ENCODE data around the gene SHISA9. TPM values are rescaled to one million over a fixed set of nuclear protein-coding genes. Genes with fewer than 3 reads are reported as not detected.

SHISA9 gene
- total RNA-seq, 1 donor from 2014 or later = 0.18 TPM

GRCh38 chr16:12976496-12976895 is 75.1 kb downstream of the SHISA9 start:
- no peaks in the 10 kb centered on the region for H3K4me1 Mint-ChIP-seq (ENCODE audit: low read depth)
- no peaks in the 10 kb centered on the region for H3K9me3 Mint-ChIP-seq
- intact Hi-C loops (cut with micrococcal nuclease) = no loop called here
- no peaks in the 10 kb centered on the region for H3K27me3 Mint-ChIP-seq (ENCODE audit: insufficient read depth)
- H3K27ac Mint-ChIP-seq = no peak overlapping the region
- DNase-seq (ENCODE audit: low spot score) = no peak
- H3K4me3 Mint-ChIP-seq = no peak overlapping the region
- no peaks in the 10 kb centered on the region for H3K36me3 Mint-ChIP-seq (ENCODE audit: low read depth)

GRCh38 chr16:12976936-12977335 is 75.5 kb downstream of the SHISA9 start:
- DNase-seq (ENCODE audit: low spot score) = no peak
- intact Hi-C loops (cut with micrococcal nuclease) = no loop called here
- Mint-ChIP-seq H3K4me3 (no peak overlapping the region), H3K27ac (no peak overlapping the region), H3K9me3 (no peaks in the 10 kb centered on the region), H3K36me3 (ENCODE audit: low read depth) (no peaks in the 10 kb centered on the region), H3K4me1 (ENCODE audit: low read depth) (no peaks in the 10 kb centered on the region), H3K27me3 (ENCODE audit: insufficient read depth) (no peaks in the 10 kb centered on the region)

GRCh38 chr16:12985516-12985915 is 84.1 kb downstream of the SHISA9 start:
- Mint-ChIP-seq H3K27me3 (ENCODE audit: insufficient read depth) (no peaks in the 10 kb centered on the region), H3K4me3 (no peak overlapping the region), H3K9me3 (peaks cover 3% of the 10 kb centered on the region), H3K36me3 (ENCODE audit: low read depth) (no peaks in the 10 kb centered on the region), H3K4me1 (ENCODE audit: low read depth) (no peaks in the 10 kb centered on the region), H3K27ac (no peak overlapping the region)
- no peak for DNase-seq (ENCODE audit: low spot score)
- intact Hi-C loops (cut with micrococcal nuclease) = no loop called here

- no peak overlapping the region for H3K4me3 Mint-ChIP-seq
- H3K27me3 Mint-ChIP-seq (ENCODE audit: insufficient read depth) = no peaks in the 10 kb centered on the region
- no peak for DNase-seq (ENCODE audit: low spot score)
Observed at GRCh38 chr16:12988071-12988470, 86.7 kb downstream of the SHISA9 start.

GRCh38 chr16:12992066-12992465 is 90.7 kb downstream of the SHISA9 start:
- Mint-ChIP-seq H3K9me3 (peaks cover under 1% of the 10 kb centered on the region), H3K4me1 (ENCODE audit: low read depth) (no peaks in the 10 kb centered on the region), H3K27ac (no peak overlapping the region), H3K36me3 (ENCODE audit: low read depth) (no peaks in the 10 kb centered on the region), H3K4me3 (no peak overlapping the region), H3K27me3 (ENCODE audit: insufficient read depth) (no peaks in the 10 kb centered on the region)
- DNase-seq (ENCODE audit: low spot score) = no peak
- intact Hi-C loops (cut with micrococcal nuclease) = no loop called here

More at GRCh38 chr16:12988071-12988470, 86.7 kb downstream of the SHISA9 start:
- Mint-ChIP-seq H3K4me1 (ENCODE audit: low read depth) (no peaks in the 10 kb centered on the region), H3K27ac (no peak overlapping the region), H3K36me3 (ENCODE audit: low read depth) (no peaks in the 10 kb centered on the region), H3K9me3 (peaks cover 3% of the 10 kb centered on the region)
- intact Hi-C loops (cut with micrococcal nuclease) = no loop called here

GRCh38 chr16:12994402-12994801 is 93.0 kb downstream of the SHISA9 start:
- no peaks in the 10 kb centered on the region for H3K4me1 Mint-ChIP-seq (ENCODE audit: low read depth)
- no peak overlapping the region for H3K4me3 Mint-ChIP-seq
- H3K27ac Mint-ChIP-seq = no peak overlapping the region
- intact Hi-C loops (cut with micrococcal nuclease) = no loop called here
- H3K9me3 Mint-ChIP-seq = no peaks in the 10 kb centered on the region
- no peak for DNase-seq (ENCODE audit: low spot score)
- H3K27me3 Mint-ChIP-seq (ENCODE audit: insufficient read depth) = no peaks in the 10 kb centered on the region
- H3K36me3 Mint-ChIP-seq (ENCODE audit: low read depth) = no peaks in the 10 kb centered on the region

- H3K36me3 Mint-ChIP-seq (ENCODE audit: low read depth) = no peaks in the 10 kb centered on the region
- intact Hi-C loops (cut with micrococcal nuclease) = no loop called here
- no peaks in the 10 kb centered on the region for H3K27me3 Mint-ChIP-seq (ENCODE audit: insufficient read depth)
- H3K4me3 Mint-ChIP-seq = no peak overlapping the region
- no peak overlapping the region for H3K27ac Mint-ChIP-seq
- H3K4me1 Mint-ChIP-seq (ENCODE audit: low read depth) = no peaks in the 10 kb centered on the region
- no peaks in the 10 kb centered on the region for H3K9me3 Mint-ChIP-seq
- DNase-seq (ENCODE audit: low spot score) = no peak
Observed at GRCh38 chr16:12995721-12996372, 94.4 kb downstream of the SHISA9 start.

GRCh38 chr16:12998361-12999085 is 97.1 kb downstream of the SHISA9 start:
- Mint-ChIP-seq H3K27me3 (ENCODE audit: insufficient read depth) (no peaks in the 10 kb centered on the region), H3K4me1 (ENCODE audit: low read depth) (no peaks in the 10 kb centered on the region), H3K9me3 (no peaks in the 10 kb centered on the region), H3K4me3 (no peak overlapping the region), H3K36me3 (ENCODE audit: low read depth) (no peaks in the 10 kb centered on the region), H3K27ac (no peak overlapping the region)
- intact Hi-C loops (cut with micrococcal nuclease) = no loop called here
- no peak for DNase-seq (ENCODE audit: low spot score)

GRCh38 chr16:12999368-12999767 is 98.0 kb downstream of the SHISA9 start:
- Mint-ChIP-seq H3K27ac (no peak overlapping the region), H3K4me1 (ENCODE audit: low read depth) (no peaks in the 10 kb centered on the region), H3K4me3 (no peak overlapping the region), H3K36me3 (ENCODE audit: low read depth) (no peaks in the 10 kb centered on the region), H3K27me3 (ENCODE audit: insufficient read depth) (no peaks in the 10 kb centered on the region), H3K9me3 (no peaks in the 10 kb centered on the region)
- intact Hi-C loops (cut with micrococcal nuclease) = no loop called here
- DNase-seq (ENCODE audit: low spot score) = no peak

- H3K27ac Mint-ChIP-seq = no peak overlapping the region
- DNase-seq (ENCODE audit: low spot score) = no peak
- no peak overlapping the region for H3K4me3 Mint-ChIP-seq
- no peaks in the 10 kb centered on the region for H3K36me3 Mint-ChIP-seq (ENCODE audit: low read depth)
- no peaks in the 10 kb centered on the region for H3K27me3 Mint-ChIP-seq (ENCODE audit: insufficient read depth)
- intact Hi-C loops (cut with micrococcal nuclease) = no loop called here
- peaks cover 16% of the 10 kb centered on the region for H3K9me3 Mint-ChIP-seq
- no peaks in the 10 kb centered on the region for H3K4me1 Mint-ChIP-seq (ENCODE audit: low read depth)
Observed at GRCh38 chr16:13005721-13006247, 104.4 kb downstream of the SHISA9 start.

GRCh38 chr16:13012601-13013000 is 111.2 kb downstream of the SHISA9 start:
- no peaks in the 10 kb centered on the region for H3K36me3 Mint-ChIP-seq (ENCODE audit: low read depth)
- H3K9me3 Mint-ChIP-seq = peaks cover 4% of the 10 kb centered on the region
- intact Hi-C loops (cut with micrococcal nuclease) = no loop called here
- H3K27ac Mint-ChIP-seq = no peak overlapping the region
- H3K4me1 Mint-ChIP-seq (ENCODE audit: low read depth) = no peaks in the 10 kb centered on the region
- no peak overlapping the region for H3K4me3 Mint-ChIP-seq
- H3K27me3 Mint-ChIP-seq (ENCODE audit: insufficient read depth) = no peaks in the 10 kb centered on the region
- DNase-seq (ENCODE audit: low spot score) = no peak

GRCh38 chr16:13013043-13013442 is 111.6 kb downstream of the SHISA9 start:
- no peak for DNase-seq (ENCODE audit: low spot score)
- Mint-ChIP-seq H3K36me3 (ENCODE audit: low read depth) (no peaks in the 10 kb centered on the region), H3K4me3 (no peak overlapping the region), H3K27ac (no peak overlapping the region), H3K27me3 (ENCODE audit: insufficient read depth) (no peaks in the 10 kb centered on the region), H3K4me1 (ENCODE audit: low read depth) (no peaks in the 10 kb centered on the region), H3K9me3 (no peaks in the 10 kb centered on the region)
- intact Hi-C loops (cut with micrococcal nuclease) = no loop called here

- H3K36me3 Mint-ChIP-seq (ENCODE audit: low read depth) = no peaks in the 10 kb centered on the region
- no peaks in the 10 kb centered on the region for H3K27me3 Mint-ChIP-seq (ENCODE audit: insufficient read depth)
- H3K9me3 Mint-ChIP-seq = no peaks in the 10 kb centered on the region
- no peak overlapping the region for H3K4me3 Mint-ChIP-seq
- no peak overlapping the region for H3K27ac Mint-ChIP-seq
- DNase-seq (ENCODE audit: low spot score) = no peak
- intact Hi-C loops (cut with micrococcal nuclease) = no loop called here
- H3K4me1 Mint-ChIP-seq (ENCODE audit: low read depth) = no peaks in the 10 kb centered on the region
Observed at GRCh38 chr16:13014476-13014875, 113.1 kb downstream of the SHISA9 start.
